Astrocyte (in vitro differentiated cells and primary cell): ENCODE measurements around the gene NOL4L. TPM values are rescaled to one million over a fixed set of nuclear protein-coding genes. Genes with fewer than 3 reads are reported as not detected.

Experiments
- DNase-seq: peaks from one replicate; pipeline ENCODE4 v3.0.0-alpha.2; 2010; ENCODE audit warnings: low read depth
- FAIRE-seq: peaks from 2 replicates; lab custom pipeline; 2011; peaks lifted over from hg19 to GRCh38; lab: Jason Lieb, UNC
- H2AFZ ChIP-seq: 2 replicates; pipeline ENCODE4 v1.6.0; 2012; ENCODE audit warnings: low read depth, low read length, inconsistent platforms
- H3K27ac ChIP-seq: 2 replicates; pipeline ENCODE4 v1.5.1; 2011; ENCODE audit warnings: low read depth, low read length, inconsistent platforms
- H3K27me3 ChIP-seq: 2 replicates; pipeline ENCODE4 v1.6.0; 2011; ENCODE audit warnings: low read length, inconsistent platforms; ENCODE audit not compliant: insufficient read depth
- H3K36me3 ChIP-seq: 2 replicates; pipeline ENCODE4 v1.5.1; 2011; ENCODE audit warnings: low read length, inconsistent platforms; ENCODE audit not compliant: insufficient read depth
- H3K4me1 ChIP-seq: 2 replicates; pipeline ENCODE4 v1.5.1; 2011; ENCODE audit warnings: low read length, inconsistent platforms; ENCODE audit not compliant: insufficient read depth
- H3K4me2 ChIP-seq: 2 replicates; pipeline ENCODE4 v1.6.0; 2012; ENCODE audit warnings: low read length, inconsistent platforms
- H3K4me3 ChIP-seq: 2 replicates; pipeline ENCODE4 v1.5.1; 2011; ENCODE audit warnings: low read depth, mild to moderate bottlenecking, low read length, inconsistent platforms; ENCODE audit not compliant: insufficient read depth
- H3K79me2 ChIP-seq: 2 replicates; pipeline ENCODE4 v1.6.0; 2012; ENCODE audit warnings: mild to moderate bottlenecking, low read length, inconsistent platforms; ENCODE audit not compliant: insufficient read depth
- H3K9ac ChIP-seq: 2 replicates; pipeline ENCODE4 v1.6.0; 2012; ENCODE audit warnings: mild to moderate bottlenecking, low read length, inconsistent platforms
- H3K9me3 ChIP-seq: 2 replicates; pipeline ENCODE4 v1.5.1; 2012; ENCODE audit warnings: low read depth, mild to moderate bottlenecking, low read length, inconsistent platforms; ENCODE audit not compliant: insufficient read depth
- H4K20me1 ChIP-seq: 2 replicates; pipeline ENCODE4 v1.6.0; 2012; ENCODE audit warnings: low read length, inconsistent platforms; ENCODE audit not compliant: insufficient read depth
- H3K27ac Mint-ChIP-seq: one replicate; pipeline ENCODE4 v1.8.0; 2021; ENCODE audit warnings: mild to moderate bottlenecking, mixed read lengths; ENCODE audit not compliant: unreplicated experiment
- H3K27me3 Mint-ChIP-seq: one replicate; pipeline ENCODE4 v1.8.0; 2021; ENCODE audit warnings: low read depth, mixed read lengths; ENCODE audit not compliant: unreplicated experiment
- H3K36me3 Mint-ChIP-seq: one replicate; pipeline ENCODE4 v1.8.0; 2021; ENCODE audit warnings: low read depth, mixed read lengths; ENCODE audit not compliant: unreplicated experiment
- H3K4me1 Mint-ChIP-seq: one replicate; pipeline ENCODE4 v1.8.0; 2021; ENCODE audit warnings: low read depth, mixed read lengths; ENCODE audit not compliant: unreplicated experiment
- H3K4me3 Mint-ChIP-seq: one replicate; pipeline ENCODE4 v1.8.0; 2021; ENCODE audit warnings: mild to moderate bottlenecking, moderate library complexity, mixed read lengths; ENCODE audit not compliant: unreplicated experiment
- H3K9me3 Mint-ChIP-seq: one replicate; pipeline ENCODE4 v1.8.0; 2021; ENCODE audit warnings: mild to moderate bottlenecking, mixed read lengths; ENCODE audit not compliant: unreplicated experiment
- CTCF ChIP-seq: IDR thresholded peaks from 2 replicates; pipeline ENCODE4 v1.5.1; 2011; ENCODE audit warnings: low read depth, mild to moderate bottlenecking, inconsistent platforms, low read length, moderate library complexity; ENCODE audit not compliant: insufficient read depth
- EZH2 ChIP-seq: IDR thresholded peaks from 2 replicates; pipeline ENCODE4 v1.6.1; 2012; ENCODE audit warnings: mild to moderate bottlenecking, low read length, inconsistent platforms; ENCODE audit not compliant: insufficient read depth
- total RNA-seq: library from RNA; stranded (reverse); gene quantifications from 2 replicates; pipeline ENCODE4 v1.2.1, GENCODE V29; 2021

Gene NOL4L
- total RNA-seq, 1 donor from 2014 or later, result 35.5 TPM

- peaks cover 31% of the 10 kb centered on the region for H3K36me3 ChIP-seq
- H3K36me3 Mint-ChIP-seq, result peaks cover 27% of the 10 kb centered on the region
These were observed 135.2 kb downstream of the NOL4L start for GRCh38 chr20:32449890-32450401.

GRCh38 chr20:32449057-32449889 is 135.9 kb downstream of the NOL4L start:
- Mint-ChIP-seq H3K27me3 (no peaks in the 10 kb centered on the region), H3K36me3 (peaks cover 32% of the 10 kb centered on the region), H3K4me3 (no peak overlapping the region), H3K4me1 (peaks cover 19% of the 10 kb centered on the region), H3K9me3 (no peaks in the 10 kb centered on the region), H3K27ac (no peak overlapping the region)
- Histone ChIP-seq H4K20me1 (peaks cover 84% of the 10 kb centered on the region), H2AFZ (no peak overlapping the region), H3K79me2 (peaks cover 19% of the 10 kb centered on the region), H3K27ac (no peak overlapping the region), H3K27me3 (no peaks in the 10 kb centered on the region), H3K36me3 (peaks cover 32% of the 10 kb centered on the region), H3K4me3 (no peak overlapping the region), H3K9me3 (no peaks in the 10 kb centered on the region), H3K9ac (no peak overlapping the region), H3K4me1 (no peaks in the 10 kb centered on the region), H3K4me2 (no peak overlapping the region)
- no peak for FAIRE-seq
- TF ChIP-seq CTCF (no peak), EZH2 (no peak)
- no peak for DNase-seq

More at GRCh38 chr20:32449890-32450401, 135.2 kb downstream of the NOL4L start:
- Histone ChIP-seq H3K9me3 (no peaks in the 10 kb centered on the region), H2AFZ (no peak overlapping the region), H4K20me1 (peaks cover 84% of the 10 kb centered on the region), H3K4me1 (no peaks in the 10 kb centered on the region), H3K27ac (no peak overlapping the region), H3K9ac (no peak overlapping the region), H3K4me3 (no peak overlapping the region), H3K79me2 (peaks cover 25% of the 10 kb centered on the region), H3K27me3 (no peaks in the 10 kb centered on the region), H3K4me2 (no peak overlapping the region)
- no peak for FAIRE-seq
- Mint-ChIP-seq H3K27me3 (no peaks in the 10 kb centered on the region), H3K27ac (peak overlapping the region; percentile 34), H3K4me3 (no peak overlapping the region), H3K4me1 (peaks cover 14% of the 10 kb centered on the region), H3K9me3 (no peaks in the 10 kb centered on the region)
- TF ChIP-seq EZH2, result no peak
- TF ChIP-seq CTCF, result no peak
- no peak for DNase-seq
